DOHH2 (cell line): ENCODE measurements around the gene RORC.

Source experiments
- H3F3A ChIP-seq: fragments of 200-600 bp; sonication (generic), shearing (Covaris generic); 2 replicates; pipeline ENCODE4 v1.6.0; 2016; ENCODE audit warnings: antibody characterized with exemption, mild to moderate bottlenecking; ENCODE audit not compliant: control insufficient read depth, insufficient read depth
- H3K27ac ChIP-seq: fragments of 200-600 bp; sonication (generic); 2 replicates; pipeline ENCODE4 v1.5.1; 2014; ENCODE audit warnings: low read depth, mild to moderate bottlenecking, low read length, moderate library complexity
- H3K27me3 ChIP-seq: fragments of 200-600 bp; sonication (generic); 2 replicates; pipeline ENCODE4 v1.6.1; 2014; ENCODE audit warnings: mild to moderate bottlenecking, low read length, mixed read lengths; ENCODE audit not compliant: control insufficient read depth
- H3K36me3 ChIP-seq: fragments of 200-600 bp; sonication (generic); 2 replicates; pipeline ENCODE4 v1.6.1; 2014; ENCODE audit warnings: mild to moderate bottlenecking, low read length, moderate library complexity, mixed read lengths; ENCODE audit not compliant: control insufficient read depth
- H3K4me1 ChIP-seq: fragments of 200-600 bp; sonication (generic); 2 replicates; pipeline ENCODE4 v1.6.1; 2014; ENCODE audit warnings: mild to moderate bottlenecking, low read length, mixed read lengths; ENCODE audit not compliant: control insufficient read depth
- H3K4me2 ChIP-seq: fragments of 200-600 bp; sonication (generic); 2 replicates; pipeline ENCODE4 v1.6.0; 2014; ENCODE audit warnings: mild to moderate bottlenecking, low read length, moderate library complexity
- H3K4me3 ChIP-seq: fragments of 200-600 bp; sonication (generic); 2 replicates; pipeline ENCODE4 v1.5.1; 2014; ENCODE audit warnings: mild to moderate bottlenecking, low read length, mixed read lengths
- H3K79me2 ChIP-seq: fragments of 200-600 bp; sonication (generic); 2 replicates; pipeline ENCODE4 v1.6.1; 2014; ENCODE audit warnings: mild to moderate bottlenecking, low read length, mixed read lengths; ENCODE audit not compliant: control insufficient read depth
- H3K9me2 ChIP-seq: fragments of 200-600 bp; sonication (generic); replicated peaks from 2 replicates; pipeline ENCODE4 v1.6.1; 2014; ENCODE audit warnings: mild to moderate bottlenecking, low read length, mixed read lengths; ENCODE audit not compliant: control insufficient read depth
- H3K9me3 ChIP-seq: fragments of 200-600 bp; sonication (generic); 2 replicates; pipeline ENCODE4 v1.6.1; 2014; ENCODE audit warnings: antibody characterized with exemption, low read length, mixed read lengths; ENCODE audit not compliant: control insufficient read depth, insufficient read depth
- H4K20me1 ChIP-seq: fragments of 200-600 bp; sonication (generic); 2 replicates; pipeline ENCODE4 v1.6.0; 2014; ENCODE audit warnings: low read depth, mild to moderate bottlenecking, antibody characterized with exemption, low read length, moderate library complexity; ENCODE audit not compliant: control insufficient read depth, insufficient read depth
- CTCF ChIP-seq: fragments of 200-600 bp; sonication (generic); IDR thresholded peaks from one replicate; pipeline ENCODE4 v1.5.1; 2014; ENCODE audit warnings: antibody characterized with exemption, mild to moderate bottlenecking, low read depth, low read length; ENCODE audit not compliant: poor library complexity, severe bottlenecking
- EZH2phosphoT487 ChIP-seq: fragments of 200-600 bp; sonication (generic); IDR thresholded peaks from 2 replicates; pipeline ENCODE4 v1.6.1; 2017; ENCODE audit warnings: borderline replicate concordance, mild to moderate bottlenecking, antibody characterized with exemption, low read length, moderate library complexity, mixed read lengths

The RORC gene

GRCh38 chr1:151779852-151780251 lies 51.8 kb downstream of the RORC start:
- Histone ChIP-seq H3K4me2 (no peak overlapping the region), H3K79me2 (no peaks in the 10 kb centered on the region), H3K27ac (no peak overlapping the region), H3K9me2 (no peaks in the 10 kb centered on the region), H3K9me3 (no peaks in the 10 kb centered on the region), H3K4me3 (no peak overlapping the region), H3K36me3 (peaks cover 5% of the 10 kb centered on the region; the same call in 1 of the 2 replicates), H3F3A (no peaks in the 10 kb centered on the region), H4K20me1 (no peaks in the 10 kb centered on the region), H3K4me1 (no peaks in the 10 kb centered on the region), H3K27me3 (0 out of 2 replicates have a peak, but pooled peaks cover 4% of the 10 kb centered on the region)
- TF ChIP-seq EZH2phosphoT487 (no peak), CTCF (no peak)

GRCh38 chr1:151777317-151777716 lies 54.3 kb downstream of the RORC start:
- H4K20me1 ChIP-seq = no peaks in the 10 kb centered on the region
- no peak overlapping the region for H3K27ac ChIP-seq
- no peaks in the 10 kb centered on the region for H3K79me2 ChIP-seq
- H3K27me3 ChIP-seq = no peaks in the 10 kb centered on the region
- peaks cover 5% of the 10 kb centered on the region; the same call in 1 of the 2 replicates for H3K36me3 ChIP-seq
- no peaks in the 10 kb centered on the region for H3K9me3 ChIP-seq
- no peaks in the 10 kb centered on the region for H3F3A ChIP-seq
- no peaks in the 10 kb centered on the region for H3K9me2 ChIP-seq
- H3K4me2 ChIP-seq = no peak overlapping the region
- H3K4me1 ChIP-seq = no peaks in the 10 kb centered on the region
- no peak for TF ChIP-seq CTCF
- TF ChIP-seq EZH2phosphoT487 = no peak
- no peak overlapping the region for H3K4me3 ChIP-seq

- Histone ChIP-seq H3K4me1 (no peaks in the 10 kb centered on the region), H3K4me2 (no peak overlapping the region)
- TF ChIP-seq CTCF = no peak
- no peak for TF ChIP-seq EZH2phosphoT487
Observed at GRCh38 chr1:151776665-151777062, 54.9 kb downstream of the RORC start.

More at GRCh38 chr1:151776665-151777062, 54.9 kb downstream of the RORC start:
- no peaks in the 10 kb centered on the region for H4K20me1 ChIP-seq
- H3K27me3 ChIP-seq = no peaks in the 10 kb centered on the region
- H3K4me3 ChIP-seq = no peak overlapping the region
- H3K27ac ChIP-seq = no peak overlapping the region
- no peaks in the 10 kb centered on the region for H3K9me3 ChIP-seq
- no peaks in the 10 kb centered on the region for H3F3A ChIP-seq
- H3K79me2 ChIP-seq = no peaks in the 10 kb centered on the region
- H3K36me3 ChIP-seq = peaks cover 5% of the 10 kb centered on the region; the same call in 1 of the 2 replicates
- no peaks in the 10 kb centered on the region for H3K9me2 ChIP-seq
